ENCODE data around the gene NSFL1C. TPM values are rescaled to one million over a fixed set of nuclear protein-coding genes. Genes with fewer than 3 reads are reported as not detected.

Gene NSFL1C
- total RNA-seq, 1 experiment from 2014 or later = 76.1 TPM

GRCh38 chr20:1491281-1491840 lies 24.7 kb upstream of the NSFL1C start, which contains the start of gene SIRPB2:
Gene SIRPB2 (minus strand): TSS chr20:1491420. CDS start chr20:1491359, 61 bp downstream.
- H3K4me3 Mint-ChIP-seq (ENCODE audit: unreplicated experiment) = peak within 1 kb of the TSS; percentile 12
- no peak for TF ChIP-seq CTCF (IDR thresholded peaks at IDR 0.05; ENCODE audit: unreplicated experiment)
- BruUV-seq (replicated peaks) = no TSS peak
- H3K9me3 Mint-ChIP-seq (ENCODE audit: unreplicated experiment) = no peaks in the 10 kb centered on the region
- H3K36me3 Mint-ChIP-seq (ENCODE audit: insufficient read depth, unreplicated experiment) = no peaks in the 10 kb centered on the region
- no peak for DNase-seq (ENCODE audit: unreplicated experiment)
- H3K27ac Mint-ChIP-seq (ENCODE audit: low read depth, unreplicated experiment) = peak within 1 kb of the TSS; percentile 92
- ChIA-PET POLR2A (interaction anchor here (1.0 to 5.4 kb wide), 5 partner anchors 8 to 339 kb away, joined by 3 to 122 read pairs (median 38); partner anchors contain the start of gene NSFL1C), CTCF (interaction anchor here (1.5 to 5.5 kb wide), 4 partner anchors 12 to 23 kb away, joined by 3 to 46 read pairs (median 36); partner anchors contain the start of gene NSFL1C)
- intact Hi-C loops (cut with micrococcal nuclease) = no loop called here
- peaks cover 18% of the 10 kb centered on the region for H3K4me1 Mint-ChIP-seq (ENCODE audit: insufficient read depth, unreplicated experiment)
- H3K27me3 Mint-ChIP-seq (ENCODE audit: insufficient read depth, unreplicated experiment) = no peaks in the 10 kb centered on the region

- H3K9me3 Mint-ChIP-seq (ENCODE audit: unreplicated experiment) = no peaks in the 10 kb centered on the region
- H3K27ac Mint-ChIP-seq (ENCODE audit: low read depth, unreplicated experiment) = peak overlapping the region; percentile 92
- intact Hi-C loops (cut with micrococcal nuclease) = no loop called here
- no peaks in the 10 kb centered on the region for H3K27me3 Mint-ChIP-seq (ENCODE audit: insufficient read depth, unreplicated experiment)
- DNase-seq (ENCODE audit: unreplicated experiment) = no peak
- no peak overlapping the region for H3K4me3 Mint-ChIP-seq (ENCODE audit: unreplicated experiment)
- POLR2A ChIA-PET = interaction anchor here (0.5 to 5.4 kb wide), 13 partner anchors 9 to 339 kb away, joined by 3 to 122 read pairs (median 6); partner anchors contain the start of gene NSFL1C
- no TSS peak for BruUV-seq (replicated peaks)
- no peak for TF ChIP-seq CTCF (IDR thresholded peaks at IDR 0.05; ENCODE audit: unreplicated experiment)
- H3K4me1 Mint-ChIP-seq (ENCODE audit: insufficient read depth, unreplicated experiment) = peaks cover 18% of the 10 kb centered on the region
- H3K36me3 Mint-ChIP-seq (ENCODE audit: insufficient read depth, unreplicated experiment) = no peaks in the 10 kb centered on the region
- CTCF ChIA-PET = interaction anchor here (0.6 to 5.5 kb wide), 9 partner anchors 9 to 172 kb away, joined by 3 to 46 read pairs (median 10); partner anchors contain the start of gene NSFL1C
Observed at GRCh38 chr20:1490643-1491195, 24.1 kb upstream of the NSFL1C start.

DNA sequence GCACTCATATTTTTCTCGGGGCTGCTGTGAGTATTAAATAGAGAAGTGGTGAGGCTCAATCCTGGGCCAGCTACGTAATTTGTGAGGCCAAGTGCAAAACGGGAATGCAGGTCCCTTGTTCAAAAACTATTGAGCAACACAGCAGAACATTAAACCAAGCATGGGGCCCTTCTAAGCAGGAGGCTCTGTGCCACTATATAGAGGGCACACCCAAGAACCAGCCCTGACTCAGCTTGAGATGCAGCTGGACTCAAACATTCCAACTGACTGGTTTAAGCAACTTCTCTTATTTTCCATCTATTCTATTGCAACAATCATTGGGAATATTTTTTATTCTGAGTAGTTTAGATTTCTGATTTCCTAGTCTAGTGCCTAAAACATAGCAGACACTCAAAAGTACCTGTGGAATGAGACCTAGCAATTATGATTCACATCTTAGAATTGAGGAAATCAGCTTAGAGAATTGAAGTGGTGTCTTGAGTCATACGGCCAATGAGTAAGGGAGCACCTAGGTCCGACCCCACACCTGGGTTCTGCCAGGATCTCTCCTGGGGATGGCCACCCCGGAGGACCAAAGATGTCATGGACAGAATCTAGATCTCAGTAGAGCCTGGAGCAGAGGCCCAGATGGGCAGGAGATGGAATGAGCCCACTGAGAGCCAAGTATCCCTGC lies 23.3 kb upstream of the NSFL1C start:
- H3K4me1 Mint-ChIP-seq (ENCODE audit: insufficient read depth, unreplicated experiment) = peaks cover 20% of the 10 kb centered on the region
- no TSS peak for BruUV-seq (replicated peaks)
- no peak for TF ChIP-seq CTCF (IDR thresholded peaks at IDR 0.05; ENCODE audit: unreplicated experiment)
- no peaks in the 10 kb centered on the region for H3K36me3 Mint-ChIP-seq (ENCODE audit: insufficient read depth, unreplicated experiment)
- no peaks in the 10 kb centered on the region for H3K27me3 Mint-ChIP-seq (ENCODE audit: insufficient read depth, unreplicated experiment)
- DNase-seq (ENCODE audit: unreplicated experiment) = peak; percentile 71
- POLR2A ChIA-PET = interaction anchor here (0.6 to 5.4 kb wide), 17 partner anchors 8 to 364 kb away, joined by 3 to 122 read pairs (median 4); partner anchors contain the start of gene NSFL1C
- peak overlapping the region; percentile 12 for H3K4me3 Mint-ChIP-seq (ENCODE audit: unreplicated experiment)
- CTCF ChIA-PET = interaction anchor here (0.5 to 5.5 kb wide), 14 partner anchors 8 to 1919 kb away, joined by 3 to 46 read pairs (median 3); partner anchors contain the start of gene NSFL1C
- H3K9me3 Mint-ChIP-seq (ENCODE audit: unreplicated experiment) = no peaks in the 10 kb centered on the region
- intact Hi-C loops (cut with micrococcal nuclease) = no loop called here
- peak overlapping the region; percentile 92 for H3K27ac Mint-ChIP-seq (ENCODE audit: low read depth, unreplicated experiment)

DNA sequence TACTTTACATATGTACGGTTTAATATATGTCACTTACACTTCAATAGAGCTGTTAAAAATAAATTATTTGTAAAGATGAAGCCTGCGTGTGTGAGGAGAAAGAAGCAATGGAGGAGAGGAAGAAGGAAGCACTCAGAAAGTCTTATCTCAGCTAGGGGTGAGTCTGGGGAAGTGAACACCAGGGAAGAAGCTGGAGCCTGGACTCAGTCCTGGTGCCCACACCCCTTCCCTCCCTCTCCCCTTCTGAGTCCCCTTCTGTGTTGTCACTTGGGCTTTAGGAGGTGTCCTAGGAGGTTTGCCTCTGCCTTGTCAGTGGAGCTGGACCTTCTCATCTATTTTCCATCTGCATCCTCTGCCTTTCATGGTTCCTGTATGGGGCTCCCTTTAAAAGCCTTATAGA lies 22.7 kb upstream of the NSFL1C start:
- H3K4me3 Mint-ChIP-seq (ENCODE audit: unreplicated experiment) = no peak overlapping the region
- H3K36me3 Mint-ChIP-seq (ENCODE audit: insufficient read depth, unreplicated experiment) = no peaks in the 10 kb centered on the region
- TF ChIP-seq CTCF (IDR thresholded peaks at IDR 0.05; ENCODE audit: unreplicated experiment) = no peak
- peak overlapping the region; percentile 92 for H3K27ac Mint-ChIP-seq (ENCODE audit: low read depth, unreplicated experiment)
- no peaks in the 10 kb centered on the region for H3K27me3 Mint-ChIP-seq (ENCODE audit: insufficient read depth, unreplicated experiment)
- POLR2A ChIA-PET = interaction anchor here (0.6 to 5.4 kb wide), 16 partner anchors 8 to 364 kb away, joined by 3 to 122 read pairs (median 4); partner anchors contain the start of gene NSFL1C
- H3K4me1 Mint-ChIP-seq (ENCODE audit: insufficient read depth, unreplicated experiment) = peaks cover 26% of the 10 kb centered on the region
- CTCF ChIA-PET = interaction anchor here (0.5 to 5.5 kb wide), 12 partner anchors 8 to 1919 kb away, joined by 3 to 46 read pairs (median 3); partner anchors contain the start of gene NSFL1C
- intact Hi-C loops (cut with micrococcal nuclease) = no loop called here
- no peak for DNase-seq (ENCODE audit: unreplicated experiment)
- no TSS peak for BruUV-seq (replicated peaks)
- H3K9me3 Mint-ChIP-seq (ENCODE audit: unreplicated experiment) = no peaks in the 10 kb centered on the region

Measured in MCF 10A (cell line).